Panc1 (cell line): ENCODE measurements around the gene RPL26. TPM values are rescaled to one million over a fixed set of nuclear protein-coding genes. Genes with fewer than 3 reads are reported as not detected.

Experiments
- ATAC-seq: fragments of 200-7000 bp; cut with Tn5 transposase; 2 replicates; pipeline ENCODE4 v1.9.1; 2020; ENCODE audit warnings: mild to moderate bottlenecking, moderate library complexity
- BruUV-seq: library from RNA; stranded (reverse); fragments of 400-500 nt; replicated peaks from 2 replicates; lab custom pipeline; 2021; lab: Mats Ljungman, UMichigan
- CTCF ChIA-PET: fragments of 300-600 bp; sonication (Branson Sonifier 250); formaldehyde crosslinking; loops from one replicate; lab custom pipeline; 2022; ENCODE audit warnings: antibody characterized with exemption; lab: Charles Lee
- POLR2A ChIA-PET: fragments of 300-600 bp; sonication (Branson Sonifier 250); formaldehyde crosslinking; loops from one replicate; lab custom pipeline; 2022; ENCODE audit warnings: antibody characterized with exemption; lab: Charles Lee
- DNase-seq: peaks from one replicate; pipeline ENCODE4 v3.0.0-alpha.2; 2010; ENCODE audit warnings: low read depth, low spot score
- H3K27ac ChIP-seq: 2 replicates; pipeline ENCODE4 v1.5.1; 2011; ENCODE audit warnings: mild to moderate bottlenecking, low read length, inconsistent platforms
- H3K27me3 ChIP-seq: fragments of 200-500 bp; sonication (Bioruptor generic); 2 replicates; pipeline ENCODE4 v1.6.0; 2014; ENCODE audit warnings: low read length, inconsistent platforms; ENCODE audit not compliant: control insufficient read depth, insufficient read depth
- H3K36me3 ChIP-seq: fragments of 200-500 bp; sonication (Bioruptor generic); 2 replicates; pipeline ENCODE4 v1.5.1; 2014; ENCODE audit warnings: inconsistent platforms, mild to moderate bottlenecking, low read length, moderate library complexity; ENCODE audit not compliant: control insufficient read depth, insufficient read depth
- H3K4me1 ChIP-seq: 2 replicates; pipeline ENCODE4 v1.5.1; 2011; ENCODE audit warnings: inconsistent platforms, mild to moderate bottlenecking, low read length, moderate library complexity; ENCODE audit not compliant: control insufficient read depth, insufficient read depth
- H3K4me3 ChIP-seq, 2 experiments: 2 replicates each; pipeline ENCODE4 v1.5.1; 2011 to 2012; ENCODE audit warnings: low read depth in 2 of 2, low read length in 2 of 2, mild to moderate bottlenecking in 2 of 2, inconsistent platforms in 1 of 2, moderate library complexity in 1 of 2
- H3K9me3 ChIP-seq: fragments of 200-500 bp; sonication (Bioruptor generic); 2 replicates; pipeline ENCODE4 v1.5.1; 2014; ENCODE audit warnings: low read depth, mild to moderate bottlenecking, inconsistent platforms, low read length, moderate library complexity; ENCODE audit not compliant: control insufficient read depth, insufficient read depth
- CTCF ChIP-seq: fragments of 450-650 bp; IDR thresholded peaks from 2 replicates; pipeline ENCODE4 v1.5.1; 2017; ENCODE audit warnings: mild to moderate bottlenecking
- POLR2AphosphoS5 ChIP-seq: IDR thresholded peaks from 2 replicates; pipeline ENCODE4 v1.6.1; 2012; ENCODE audit warnings: mild to moderate bottlenecking, low read depth, low read length, moderate library complexity
- REST ChIP-seq, 2 experiments: IDR thresholded peaks; 2 replicates each; pipeline ENCODE4 v1.6.1; 2011 to 2012; ENCODE audit warnings: low read depth in 2 of 2, control low read depth in 1 of 2, low read length in 1 of 2, mild to moderate bottlenecking in 1 of 2, moderate library complexity in 1 of 2; ENCODE audit not compliant: insufficient read depth in 1 of 2
- SIN3A ChIP-seq: IDR thresholded peaks from 2 replicates; pipeline ENCODE4 v1.6.1; 2012; ENCODE audit warnings: low read depth, mild to moderate bottlenecking, low read length, moderate library complexity, borderline replicate concordance; ENCODE audit not compliant: insufficient read depth
- TCF7L2 ChIP-seq: IDR thresholded peaks from 2 replicates; pipeline ENCODE4 v1.6.1; 2011; ENCODE audit warnings: mild to moderate bottlenecking, low read depth, low read length, inconsistent platforms
- in situ Hi-C: cut with HindIII; loops from 2 replicates; pipeline ENCODE4 v1.10.0; 2016; ENCODE audit warnings: low sequenced_read_pairs, low pct_unique_long_range_greater_than_20kb
- intact Hi-C: fragments of 100-400 bp; cut with micrococcal nuclease; formaldehyde crosslinking; loops from one replicate; pipeline ENCODE4 v1.10.0; 2022; ENCODE audit not compliant: unreplicated experiment
- total RNA-seq: library from RNA; stranded (reverse); gene quantifications from one replicate; pipeline ENCODE4 v1.2.1, GENCODE V29; 2021; ENCODE audit not compliant: unreplicated experiment

RPL26 gene
- total RNA-seq, 1 experiment from 2014 or later = 865 TPM

- TF ChIP-seq REST (IDR thresholded peaks at IDR 0.05; ENCODE audit: insufficient read depth in 1 of 2, low read depth in 2 of 2, low read length in 1 of 2) = no peak
- TF ChIP-seq SIN3A = no peak
- TF ChIP-seq TCF7L2 = no peak
- TF ChIP-seq POLR2AphosphoS5 = no peak
- TF ChIP-seq CTCF = no peak
- intact Hi-C loops (no loop called here), in situ Hi-C loops (no loop called here)
- BruUV-seq = no TSS peak
- DNase-seq (no peak), ATAC-seq (no peak)
- Histone ChIP-seq H3K27ac (peak overlapping the region; percentile 80), H3K9me3 (no peaks in the 10 kb centered on the region), H3K36me3 (peaks cover 43% of the 10 kb centered on the region), H3K4me3 (no peak overlapping the region), H3K4me1 (peaks cover 44% of the 10 kb centered on the region), H3K27me3 (no peaks in the 10 kb centered on the region)
- CTCF ChIA-PET = no interaction called here
- POLR2A ChIA-PET = no interaction called here
These were observed 5.6 kb downstream of the RPL26 start for GRCh38 chr17:8377422-8377821.

- in situ Hi-C loops (no loop called here), intact Hi-C loops (no loop called here)
- ATAC-seq (peak; percentile 97), DNase-seq (peak; percentile 82)
- Histone ChIP-seq H3K9me3 (no peaks in the 10 kb centered on the region), H3K27ac (peak within 1 kb of the TSS; percentile 96), H3K4me1 (peaks cover 44% of the 10 kb centered on the region), H3K4me3 (peak within 1 kb of the TSS; percentile 63 to 84), H3K27me3 (no peaks in the 10 kb centered on the region), H3K36me3 (peaks cover 36% of the 10 kb centered on the region)
- peak; percentile 63 for TF ChIP-seq CTCF
- no peak for TF ChIP-seq TCF7L2
- TF ChIP-seq SIN3A = peak; percentile 93; the same call in 1 of the 2 replicates
- 0 out of 4 replicates have a peak, but pooled peaks of 1 of the 2 experiments have one; percentile 34 for TF ChIP-seq REST (IDR thresholded peaks at IDR 0.05; ENCODE audit: insufficient read depth in 1 of 2, low read depth in 2 of 2, low read length in 1 of 2)
- TF ChIP-seq POLR2AphosphoS5 = peak; percentile 99
- BruUV-seq = no TSS peak
- POLR2A ChIA-PET = interaction anchor here (0.6 kb wide), 1 partner anchor 26 kb away, joined by 8 read pairs; no protein-coding TSS in a partner anchor
- CTCF ChIA-PET = no interaction called here
These were observed 6.5 kb downstream of the RPL26 start, which contains the start of gene KRABD2 for GRCh38 chr17:8376271-8377067. Gene KRABD2, minus strand, starts transcription at chr17:8376704.
